ENCODE measurements around the gene PLSCR4. TPM values are rescaled to one million over a fixed set of nuclear protein-coding genes. Genes with fewer than 3 reads are reported as not detected.

PLSCR4 gene
- polyA plus RNA-seq, 1 of the 3 experiments (the other 2 are of a cell fraction), result 0.05 TPM

GRCh38 chr3:146209371-146209770 lies 41.5 kb downstream of the PLSCR4 start:
- CTCF ChIA-PET, result no interaction called here
- Histone ChIP-seq H3K4me1 (ENCODE audit: control insufficient read depth in 1 of 2, insufficient read depth in 2 of 2, low read depth in 1 of 2, low read length in 1 of 2) (no peaks in the 10 kb centered on the region), H3K9me3 (no peaks in the 10 kb centered on the region), H3K27me3 (ENCODE audit: insufficient read depth) (no peaks in the 10 kb centered on the region), H3K27ac (ENCODE audit: low read depth in 2 of 2, low read length in 1 of 2) (no peak overlapping the region), H2AFZ (ENCODE audit: low read depth) (no peak overlapping the region), H3F3A (replicated peaks; ENCODE audit: insufficient read depth) (no peaks in the 10 kb centered on the region), H3K36me3 (replicated peaks in 1 of 2; ENCODE audit: control insufficient read depth in 1 of 2, insufficient read depth in 2 of 2, low read length in 1 of 2) (no peaks in the 10 kb centered on the region), H4K20me1 (ENCODE audit: insufficient read depth) (no peaks in the 10 kb centered on the region), H3K4me3 (ENCODE audit: low read depth in 2 of 2, low read length in 1 of 2) (no peak overlapping the region), H3K4me2 (no peak overlapping the region), H3K79me2 (ENCODE audit: insufficient read depth) (no peaks in the 10 kb centered on the region), H3K9ac (no peak overlapping the region), H3K9me2 (no peaks in the 10 kb centered on the region)
- TF ChIP-seq CTCF (IDR thresholded peaks at IDR 0.05) (no peak), MEF2A (IDR thresholded peaks at IDR 0.05; ENCODE audit: borderline replicate concordance, low read depth) (no peak), FOXM1 (IDR thresholded peaks at IDR 0.05; ENCODE audit: low read depth) (no peak), SIN3A (IDR thresholded peaks at IDR 0.05; ENCODE audit: borderline replicate concordance, low read depth, low read length) (no peak), FOXJ3 (CRISPR knock-in tag; IDR thresholded peaks at IDR 0.05) (no peak), REST (IDR thresholded peaks at IDR 0.05; ENCODE audit: low read depth, low read length) (no peak), CHD2 (IDR thresholded peaks at IDR 0.05; ENCODE audit: low read length, partially characterized antibody) (no peak), RCOR1 (IDR thresholded peaks at IDR 0.05; ENCODE audit: low read length) (no peak), TCF12 (IDR thresholded peaks at IDR 0.05) (no peak), RAD21 (IDR thresholded peaks at IDR 0.05; ENCODE audit: low read length) (no peak), MAX (IDR thresholded peaks at IDR 0.05; ENCODE audit: low read depth) (no peak), JUND (IDR thresholded peaks at IDR 0.05) (no peak), GABPA (IDR thresholded peaks at IDR 0.05; ENCODE audit: low read depth) (no peak), ELF1 (IDR thresholded peaks at IDR 0.05) (no peak), IRF3 (IDR thresholded peaks at IDR 0.05; ENCODE audit: low read depth, low read length) (no peak), RFX5 (IDR thresholded peaks at IDR 0.05; ENCODE audit: low read length) (no peak), YY1 (IDR thresholded peaks at IDR 0.05; ENCODE audit: low read depth) (no peak), TAF1 (IDR thresholded peaks at IDR 0.05; ENCODE audit: borderline replicate concordance, low read depth, low read length) (no peak), PBX3 (IDR thresholded peaks at IDR 0.05) (no peak)
- DNase-seq, result no peak
- POLR2A ChIA-PET, result no interaction called here
